AG10803 (cell line): ENCODE data around the gene BCL6.

Experiments
- DNase-seq: peaks from one replicate; pipeline ENCODE4 v3.0.0; 2010; ENCODE audit warnings: low read depth
- H3K4me3 ChIP-seq: 2 replicates; pipeline ENCODE4 v1.5.1; 2011; ENCODE audit warnings: mild to moderate bottlenecking, low read length, control low read depth
- CTCF ChIP-seq: conservative IDR thresholded peaks from 2 replicates; pipeline ENCODE4 v1.5.1; 2011; ENCODE audit warnings: mild to moderate bottlenecking, low read length, control low read depth, inconsistent platforms

The BCL6 gene

DNA sequence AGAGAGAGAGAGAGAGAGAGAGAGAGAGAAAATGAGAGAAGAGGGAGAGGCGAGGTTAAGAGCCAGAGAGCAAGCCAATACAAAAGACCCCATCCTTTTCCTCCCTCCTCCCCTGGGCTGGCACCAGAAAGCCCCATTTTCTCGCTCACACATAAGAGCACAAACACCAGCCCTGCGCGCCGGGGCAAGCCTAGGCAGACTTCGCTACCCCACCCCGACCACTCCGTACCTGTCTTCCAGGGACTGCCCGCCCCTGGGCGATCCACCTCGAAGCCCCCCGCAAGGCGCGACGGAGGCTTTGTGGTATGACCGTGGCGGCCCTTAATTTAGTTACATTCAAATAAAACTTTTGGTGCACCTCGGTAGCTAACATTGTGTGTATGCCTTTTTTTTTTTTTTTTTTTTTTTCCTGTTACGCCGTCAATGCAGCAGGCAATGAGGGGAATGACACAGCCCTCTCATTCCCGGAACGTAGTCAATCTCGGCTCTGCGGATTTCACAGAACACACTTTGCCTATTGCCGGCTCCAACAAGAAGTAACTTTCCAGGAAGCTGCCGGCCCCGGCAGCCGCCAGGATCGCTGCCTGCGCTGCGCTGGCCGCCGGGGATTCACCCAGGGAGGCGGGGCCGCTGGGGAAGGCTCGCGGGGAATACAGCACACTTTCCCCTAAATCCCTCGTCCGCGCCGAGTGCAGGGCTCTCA is 7.7 kb downstream of the BCL6 start:
- TF ChIP-seq CTCF = 0 out of 2 replicates have a peak, but pooled peaks have one; percentile 15
- DNase-seq = peak; percentile 66
- peak overlapping the region; percentile 98 for H3K4me3 ChIP-seq

DNA sequence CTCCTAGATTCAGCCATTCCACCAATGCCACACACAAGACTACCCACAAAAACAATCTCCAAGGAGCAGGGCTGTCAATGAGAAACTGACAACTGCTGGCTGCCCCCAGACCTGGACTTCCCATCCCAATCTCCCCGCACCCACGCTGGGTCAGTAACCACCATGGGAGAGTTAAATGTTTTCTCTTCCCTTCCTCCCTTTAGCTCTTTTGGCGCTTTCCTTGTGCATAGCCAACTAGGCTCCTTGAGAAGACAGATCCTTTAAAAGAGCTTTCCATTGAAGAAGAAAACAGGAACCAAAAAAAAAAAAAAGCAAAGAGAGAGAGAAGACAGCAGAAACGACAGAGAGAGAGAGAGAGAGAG is 8.3 kb downstream of the BCL6 start:
- no peak for TF ChIP-seq CTCF
- peak overlapping the region; percentile 98 for H3K4me3 ChIP-seq
- DNase-seq = no peak

GRCh38 chr3:187736418-187736871 is 8.8 kb downstream of the BCL6 start:
- DNase-seq = peak; percentile 85
- TF ChIP-seq CTCF = no peak
- H3K4me3 ChIP-seq = peak overlapping the region; percentile 98; the same call in 1 of the 2 replicates

DNA sequence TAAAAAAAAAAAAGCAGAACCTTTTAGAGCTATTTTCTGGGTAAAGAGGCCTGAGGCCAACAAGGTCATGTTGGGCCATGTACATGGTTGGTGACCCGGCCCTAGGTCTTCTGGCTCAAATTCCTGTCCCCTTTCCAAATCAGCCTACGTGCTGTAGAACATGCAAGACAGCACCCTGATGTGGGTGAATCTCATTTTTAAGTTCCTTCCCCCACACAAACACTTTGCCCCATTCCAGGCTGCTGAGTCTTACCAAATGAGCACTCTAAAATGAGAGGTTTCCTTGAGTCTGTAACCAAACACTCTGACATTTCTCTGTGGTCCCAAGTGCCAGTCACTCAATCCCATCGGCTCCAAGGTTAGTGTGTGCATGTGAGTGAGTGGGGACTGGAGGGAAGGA is 9.4 kb downstream of the BCL6 start:
- H3K4me3 ChIP-seq = no peak overlapping the region
- no peak for TF ChIP-seq CTCF
- DNase-seq = no peak

DNA sequence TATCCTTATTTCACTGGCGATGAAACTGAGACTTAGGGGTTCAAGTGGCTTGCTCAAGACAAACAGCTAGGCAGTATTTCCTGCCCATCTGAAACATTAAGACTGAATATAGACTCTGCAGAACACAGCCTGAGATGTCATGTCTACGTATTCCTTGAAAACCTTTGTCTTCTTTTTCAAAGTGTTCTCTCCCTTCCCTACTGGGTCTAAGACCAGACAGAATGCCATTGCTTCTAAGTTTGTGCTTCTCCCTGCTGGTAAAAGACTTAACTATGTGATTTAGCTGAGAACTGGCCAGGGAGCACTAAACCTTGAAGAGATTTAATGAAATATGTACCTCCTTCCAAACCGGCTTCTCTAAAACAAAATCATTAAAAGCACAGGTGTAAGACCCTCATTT is 9.9 kb downstream of the BCL6 start:
- DNase-seq = no peak
- no peak overlapping the region for H3K4me3 ChIP-seq
- TF ChIP-seq CTCF = no peak

DNA sequence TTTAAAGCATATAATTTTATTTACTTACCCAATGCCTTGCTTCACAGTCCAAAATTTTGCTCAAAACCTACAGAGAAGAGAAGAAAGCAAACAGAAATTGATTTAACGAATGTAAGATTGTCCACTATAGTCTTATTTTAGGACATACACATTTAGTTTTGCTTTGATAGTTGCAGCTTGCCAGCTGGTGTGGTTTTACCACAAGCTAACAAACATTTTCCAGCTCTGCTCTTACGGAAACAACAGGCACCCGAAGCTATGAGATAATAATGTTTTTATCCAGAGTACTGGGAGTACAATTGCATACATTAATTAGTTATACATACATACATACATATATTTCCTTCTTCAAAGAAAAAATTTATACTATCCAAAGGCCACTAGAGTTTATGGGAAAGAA is 10.4 kb downstream of the BCL6 start:
- TF ChIP-seq CTCF = no peak
- DNase-seq = no peak
- no peak overlapping the region for H3K4me3 ChIP-seq

- no peak overlapping the region for H3K4me3 ChIP-seq
- TF ChIP-seq CTCF = no peak
- no peak for DNase-seq
These were observed 11.9 kb downstream of the BCL6 start for GRCh38 chr3:187733371-187733770.
